HCT116 (cell line): ENCODE data around the gene MAJIN.

ENCODE experiments used
- CEBPB ChIP-seq: IDR thresholded peaks from 2 replicates; pipeline ENCODE4 v1.6.1; 2012; ENCODE audit warnings: low read depth
- EGR1 ChIP-seq: IDR thresholded peaks from 2 replicates; pipeline ENCODE4 v1.6.1; 2012; ENCODE audit warnings: low read depth
- POLR2A ChIP-seq: IDR thresholded peaks from 2 replicates; pipeline ENCODE4 v1.7.0; 2011; ENCODE audit warnings: borderline replicate concordance; ENCODE audit not compliant: insufficient read depth, insufficient read length; ENCODE audit errors: extremely low read depth
- POLR2AphosphoS5 ChIP-seq: IDR thresholded peaks from 2 replicates; pipeline ENCODE4 v1.6.1; 2011; ENCODE audit warnings: mild to moderate bottlenecking, low read depth, low read length, moderate library complexity
- TF ChIP-seq, protein P1 (sequence below), 3 experiments: fragments of 200-600 bp in 1 of 3; sonication (generic) in 1 of 3; IDR thresholded peaks in 2 of 3; conservative IDR thresholded peaks in 1 of 3; 2 replicates each; pipeline ENCODE4 v1.5.1; 2012 to 2017; ENCODE audit warnings: low read depth in 2 of 3, low read length in 2 of 3, antibody characterized with exemption in 1 of 3, borderline replicate concordance in 1 of 3, control low read depth in 1 of 3, mild to moderate bottlenecking in 1 of 3, mixed read lengths in 1 of 3, mixed run types in 1 of 3, moderate library complexity in 1 of 3; ENCODE audit not compliant: insufficient read depth in 1 of 3
- TF ChIP-seq, protein P2 (sequence below): IDR thresholded peaks from 2 replicates; pipeline ENCODE4 v1.6.1; 2012
- TF ChIP-seq, protein P3 (sequence below): IDR thresholded peaks from 2 replicates; pipeline ENCODE4 v1.6.1; 2012; ENCODE audit warnings: low read depth

DNA sequence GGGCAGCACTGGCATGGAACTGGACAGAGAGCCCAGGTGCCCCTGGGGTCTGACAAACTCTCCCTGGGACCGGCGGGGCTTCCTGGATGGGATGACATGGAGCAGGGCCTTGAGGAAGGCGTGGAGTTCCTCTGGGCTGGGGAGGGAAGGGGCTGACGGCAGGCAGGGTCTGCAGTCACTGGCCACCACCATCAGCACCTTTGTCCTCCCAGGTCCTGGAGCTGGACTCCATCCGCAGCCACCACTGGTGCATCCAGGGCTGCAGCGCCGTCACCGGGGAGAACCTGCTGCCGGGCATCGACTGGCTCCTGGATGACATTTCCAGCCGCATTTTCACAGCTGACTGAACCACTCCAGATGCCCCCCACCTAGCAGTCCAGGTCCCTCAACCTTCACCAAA lies 49.6 kb upstream of the MAJIN start:
- TF ChIP-seq, protein P1, sequence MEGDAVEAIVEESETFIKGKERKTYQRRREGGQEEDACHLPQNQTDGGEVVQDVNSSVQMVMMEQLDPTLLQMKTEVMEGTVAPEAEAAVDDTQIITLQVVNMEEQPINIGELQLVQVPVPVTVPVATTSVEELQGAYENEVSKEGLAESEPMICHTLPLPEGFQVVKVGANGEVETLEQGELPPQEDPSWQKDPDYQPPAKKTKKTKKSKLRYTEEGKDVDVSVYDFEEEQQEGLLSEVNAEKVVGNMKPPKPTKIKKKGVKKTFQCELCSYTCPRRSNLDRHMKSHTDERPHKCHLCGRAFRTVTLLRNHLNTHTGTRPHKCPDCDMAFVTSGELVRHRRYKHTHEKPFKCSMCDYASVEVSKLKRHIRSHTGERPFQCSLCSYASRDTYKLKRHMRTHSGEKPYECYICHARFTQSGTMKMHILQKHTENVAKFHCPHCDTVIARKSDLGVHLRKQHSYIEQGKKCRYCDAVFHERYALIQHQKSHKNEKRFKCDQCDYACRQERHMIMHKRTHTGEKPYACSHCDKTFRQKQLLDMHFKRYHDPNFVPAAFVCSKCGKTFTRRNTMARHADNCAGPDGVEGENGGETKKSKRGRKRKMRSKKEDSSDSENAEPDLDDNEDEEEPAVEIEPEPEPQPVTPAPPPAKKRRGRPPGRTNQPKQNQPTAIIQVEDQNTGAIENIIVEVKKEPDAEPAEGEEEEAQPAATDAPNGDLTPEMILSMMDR (IDR thresholded peaks at IDR 0.05 in 2 of 3, conservative IDR thresholded peaks at IDR 0.05 in 1 of 3; ENCODE audit: borderline replicate concordance in 1 of 3, insufficient read depth in 1 of 3, low read depth in 2 of 3, low read length in 2 of 3) = no peak
- TF ChIP-seq POLR2A (no peak), POLR2AphosphoS5 (no peak), EGR1 (no peak), CEBPB (no peak)
- TF ChIP-seq, protein P2, sequence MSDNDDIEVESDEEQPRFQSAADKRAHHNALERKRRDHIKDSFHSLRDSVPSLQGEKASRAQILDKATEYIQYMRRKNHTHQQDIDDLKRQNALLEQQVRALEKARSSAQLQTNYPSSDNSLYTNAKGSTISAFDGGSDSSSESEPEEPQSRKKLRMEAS = no peak
- TF ChIP-seq, protein P3, sequence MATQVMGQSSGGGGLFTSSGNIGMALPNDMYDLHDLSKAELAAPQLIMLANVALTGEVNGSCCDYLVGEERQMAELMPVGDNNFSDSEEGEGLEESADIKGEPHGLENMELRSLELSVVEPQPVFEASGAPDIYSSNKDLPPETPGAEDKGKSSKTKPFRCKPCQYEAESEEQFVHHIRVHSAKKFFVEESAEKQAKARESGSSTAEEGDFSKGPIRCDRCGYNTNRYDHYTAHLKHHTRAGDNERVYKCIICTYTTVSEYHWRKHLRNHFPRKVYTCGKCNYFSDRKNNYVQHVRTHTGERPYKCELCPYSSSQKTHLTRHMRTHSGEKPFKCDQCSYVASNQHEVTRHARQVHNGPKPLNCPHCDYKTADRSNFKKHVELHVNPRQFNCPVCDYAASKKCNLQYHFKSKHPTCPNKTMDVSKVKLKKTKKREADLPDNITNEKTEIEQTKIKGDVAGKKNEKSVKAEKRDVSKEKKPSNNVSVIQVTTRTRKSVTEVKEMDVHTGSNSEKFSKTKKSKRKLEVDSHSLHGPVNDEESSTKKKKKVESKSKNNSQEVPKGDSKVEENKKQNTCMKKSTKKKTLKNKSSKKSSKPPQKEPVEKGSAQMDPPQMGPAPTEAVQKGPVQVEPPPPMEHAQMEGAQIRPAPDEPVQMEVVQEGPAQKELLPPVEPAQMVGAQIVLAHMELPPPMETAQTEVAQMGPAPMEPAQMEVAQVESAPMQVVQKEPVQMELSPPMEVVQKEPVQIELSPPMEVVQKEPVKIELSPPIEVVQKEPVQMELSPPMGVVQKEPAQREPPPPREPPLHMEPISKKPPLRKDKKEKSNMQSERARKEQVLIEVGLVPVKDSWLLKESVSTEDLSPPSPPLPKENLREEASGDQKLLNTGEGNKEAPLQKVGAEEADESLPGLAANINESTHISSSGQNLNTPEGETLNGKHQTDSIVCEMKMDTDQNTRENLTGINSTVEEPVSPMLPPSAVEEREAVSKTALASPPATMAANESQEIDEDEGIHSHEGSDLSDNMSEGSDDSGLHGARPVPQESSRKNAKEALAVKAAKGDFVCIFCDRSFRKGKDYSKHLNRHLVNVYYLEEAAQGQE = no peak
